NCI-H748 (cell line): Measurements from ENCODE around the gene PFDN6.

ENCODE experiments used
- DNase-seq: peaks from one replicate; lab custom pipeline; 2025; ENCODE audit not compliant: unreplicated experiment; lab: John Stamatoyannopoulos, UW

The PFDN6 gene

DNA sequence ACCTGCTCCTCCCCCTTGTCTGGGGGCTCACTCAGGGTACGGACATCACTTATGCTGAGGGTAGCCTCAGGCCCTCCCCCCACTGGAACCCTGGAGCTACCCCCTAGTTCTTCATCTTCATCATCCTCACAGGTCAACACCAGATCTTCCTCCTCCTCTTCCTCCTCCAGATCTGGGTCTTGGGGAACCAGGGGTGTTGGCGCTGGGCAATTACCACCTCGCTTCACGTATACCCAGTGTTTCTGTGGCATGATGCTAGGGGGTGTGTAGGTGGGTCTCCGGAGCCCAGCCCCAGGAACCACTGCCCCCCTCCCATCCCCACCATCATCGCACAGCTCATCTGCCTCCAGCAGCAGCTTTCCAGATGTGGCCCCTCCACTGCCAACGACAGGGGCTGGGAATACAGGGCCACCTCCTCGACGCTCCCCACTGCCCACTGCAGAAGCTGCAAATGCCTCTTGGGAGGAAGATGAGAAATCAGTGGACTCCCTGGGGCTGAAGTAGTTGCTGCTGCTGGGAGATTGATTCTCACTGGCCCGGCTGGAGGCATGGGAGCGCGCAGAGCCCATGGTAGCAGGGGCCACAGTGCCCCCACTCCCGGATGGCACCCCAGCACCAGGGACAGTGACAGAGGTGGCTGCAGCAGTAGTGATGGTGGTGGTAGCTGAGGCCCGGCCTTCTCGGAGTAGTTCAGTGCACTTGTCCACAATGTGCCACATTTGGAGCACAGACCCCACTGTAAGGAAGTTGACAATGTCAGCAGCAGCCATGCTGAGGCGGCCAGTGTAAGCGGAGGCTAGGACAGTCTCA lies 26.6 kb downstream of the PFDN6 start:
- no peak for DNase-seq

DNA sequence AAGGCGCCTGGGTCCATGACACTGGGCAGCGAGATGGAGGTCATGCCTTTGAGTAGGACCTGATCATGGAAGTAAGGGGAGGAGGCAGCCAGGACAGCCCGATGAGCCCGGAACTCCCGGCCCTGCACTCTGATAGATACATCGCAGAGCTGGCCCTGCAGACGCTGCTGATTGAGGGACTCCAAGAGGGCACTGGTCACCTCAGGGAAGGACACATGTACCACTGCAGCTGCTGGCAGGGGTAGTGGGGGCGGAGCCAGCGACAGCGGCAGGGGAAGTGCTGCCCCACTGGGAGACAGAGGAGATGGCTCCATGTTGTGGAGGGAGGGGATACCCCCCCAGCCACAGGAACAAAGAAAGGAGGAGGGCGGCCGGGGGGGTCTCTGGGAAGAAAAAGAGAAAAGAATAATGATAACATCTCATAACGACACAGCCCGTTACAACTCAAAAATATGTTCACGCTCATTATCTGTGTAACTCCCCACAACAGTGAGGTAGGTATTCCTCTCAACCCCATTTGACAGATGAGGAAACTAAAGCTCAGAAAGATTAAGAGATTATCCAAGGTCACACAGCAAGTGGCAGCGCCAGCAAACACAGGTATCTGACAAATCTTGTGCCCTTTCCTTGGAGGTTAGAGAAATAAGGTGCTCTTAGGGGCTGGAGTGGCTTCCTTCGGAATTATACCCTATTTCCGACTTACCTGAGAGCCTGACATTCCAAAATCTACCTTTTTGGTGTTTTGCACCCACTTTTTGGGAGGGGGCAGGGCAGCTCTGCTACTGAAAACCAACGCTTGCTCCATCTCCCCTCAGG lies 27.4 kb downstream of the PFDN6 start:
- DNase-seq = peak; percentile 21

DNA sequence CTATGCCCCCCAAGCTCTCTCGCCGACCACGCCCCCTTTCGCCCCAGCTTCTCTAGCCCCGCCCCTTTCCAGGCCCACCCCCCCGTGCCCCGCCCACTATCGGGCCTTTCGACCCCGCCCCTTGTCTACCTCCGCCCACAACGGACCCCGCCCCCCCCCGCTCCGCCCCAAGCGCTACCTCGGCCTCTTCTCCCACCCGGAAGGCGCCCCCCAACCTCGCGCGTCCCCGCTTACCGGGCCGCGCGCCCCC lies 27.9 kb downstream of the PFDN6 start:
- DNase-seq = no peak

DNA sequence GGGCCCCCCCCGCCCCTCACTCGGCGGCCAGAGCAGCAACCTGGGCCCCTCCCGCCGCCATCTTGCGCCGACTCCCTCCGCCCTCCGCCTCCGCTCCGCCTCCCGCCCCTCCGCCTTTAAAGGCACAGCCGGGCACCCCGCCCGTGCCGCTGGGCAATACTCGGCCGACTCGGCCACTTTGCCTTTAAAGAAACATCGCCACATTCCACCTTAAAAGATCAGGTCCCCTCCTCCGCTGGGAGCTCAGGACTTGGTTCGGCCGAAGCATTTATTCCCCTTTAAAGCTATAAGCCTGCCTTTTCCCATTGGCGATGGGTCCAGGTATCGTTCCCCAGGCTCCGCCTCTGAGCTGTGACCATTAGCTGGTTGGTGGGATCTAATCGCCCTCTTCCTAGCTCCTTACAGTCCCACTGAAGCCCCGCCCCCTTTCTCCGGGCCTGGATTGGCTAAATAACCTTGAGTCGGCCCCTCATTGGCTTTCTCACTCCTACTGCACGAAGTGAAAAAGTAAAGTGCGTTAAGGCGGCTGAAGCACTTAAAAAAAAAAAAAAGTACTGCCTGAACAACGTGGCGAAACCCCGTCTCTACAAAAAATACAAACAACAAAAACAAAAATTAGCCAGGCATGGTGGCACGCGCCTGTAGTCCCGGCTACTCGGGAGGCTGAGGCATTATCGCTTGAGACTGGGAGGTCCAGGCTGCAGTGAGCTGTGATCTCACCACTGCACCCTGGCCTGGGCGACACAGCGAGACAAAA lies 28.4 kb downstream of the PFDN6 start, which contains the start of gene ZBTB22:
ZBTB22 (minus strand) TSS at position 76 of the 757 bp plus-strand sequence. CDS start 828 bp downstream, outside the sequence.
- DNase-seq = peak; percentile 99

DNA sequence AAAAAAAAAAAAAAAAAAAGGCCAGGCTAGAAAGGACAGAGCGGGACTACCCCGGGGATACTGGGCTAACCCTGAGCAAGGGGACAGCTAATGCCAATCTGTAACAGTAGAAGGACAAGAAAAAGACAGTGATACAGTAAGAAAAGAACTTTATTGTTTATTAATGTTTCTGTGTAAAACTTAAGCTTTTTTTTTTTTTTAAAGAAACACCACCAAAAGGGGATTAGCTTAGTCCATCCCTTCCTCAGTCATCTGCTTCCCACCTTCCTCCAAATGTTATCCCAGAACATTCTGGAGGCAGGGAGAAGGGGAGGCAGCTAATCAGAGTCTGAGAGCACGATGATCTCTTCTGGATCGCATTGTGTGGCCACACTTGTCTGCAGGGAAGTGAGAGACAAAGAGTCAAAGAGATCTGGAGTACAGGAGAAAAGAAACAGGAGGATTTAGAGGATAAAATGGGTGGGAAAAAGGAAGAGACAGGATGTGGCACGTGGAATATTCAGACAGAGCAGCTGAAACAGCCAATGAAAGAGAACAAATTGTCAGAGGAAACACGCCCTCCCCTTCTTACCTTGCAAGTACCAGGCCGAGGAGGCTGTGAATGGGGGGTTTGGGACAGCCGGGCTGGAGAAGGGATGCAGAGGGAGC lies 29.1 kb downstream of the PFDN6 start:
- DNase-seq = no peak

DNA sequence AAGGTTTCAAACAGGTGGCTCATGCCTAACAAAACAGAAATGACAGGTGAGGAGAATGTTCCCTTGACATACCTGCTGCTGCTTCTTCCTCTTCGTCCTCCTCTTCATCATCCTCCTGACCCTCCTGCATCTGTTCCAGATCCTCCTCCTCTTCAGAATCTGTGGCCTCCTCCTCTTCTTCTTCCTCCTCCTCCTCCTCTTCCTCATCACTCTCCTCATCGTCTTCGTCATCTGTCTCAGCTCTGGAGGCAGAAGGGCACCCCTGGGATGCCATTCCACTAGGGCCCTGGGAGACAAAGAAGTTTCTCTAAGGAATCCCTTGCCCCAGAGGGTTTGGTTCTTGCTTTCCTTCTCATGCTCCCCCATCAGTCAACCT lies 30.5 kb downstream of the PFDN6 start:
- DNase-seq = no peak

DNA sequence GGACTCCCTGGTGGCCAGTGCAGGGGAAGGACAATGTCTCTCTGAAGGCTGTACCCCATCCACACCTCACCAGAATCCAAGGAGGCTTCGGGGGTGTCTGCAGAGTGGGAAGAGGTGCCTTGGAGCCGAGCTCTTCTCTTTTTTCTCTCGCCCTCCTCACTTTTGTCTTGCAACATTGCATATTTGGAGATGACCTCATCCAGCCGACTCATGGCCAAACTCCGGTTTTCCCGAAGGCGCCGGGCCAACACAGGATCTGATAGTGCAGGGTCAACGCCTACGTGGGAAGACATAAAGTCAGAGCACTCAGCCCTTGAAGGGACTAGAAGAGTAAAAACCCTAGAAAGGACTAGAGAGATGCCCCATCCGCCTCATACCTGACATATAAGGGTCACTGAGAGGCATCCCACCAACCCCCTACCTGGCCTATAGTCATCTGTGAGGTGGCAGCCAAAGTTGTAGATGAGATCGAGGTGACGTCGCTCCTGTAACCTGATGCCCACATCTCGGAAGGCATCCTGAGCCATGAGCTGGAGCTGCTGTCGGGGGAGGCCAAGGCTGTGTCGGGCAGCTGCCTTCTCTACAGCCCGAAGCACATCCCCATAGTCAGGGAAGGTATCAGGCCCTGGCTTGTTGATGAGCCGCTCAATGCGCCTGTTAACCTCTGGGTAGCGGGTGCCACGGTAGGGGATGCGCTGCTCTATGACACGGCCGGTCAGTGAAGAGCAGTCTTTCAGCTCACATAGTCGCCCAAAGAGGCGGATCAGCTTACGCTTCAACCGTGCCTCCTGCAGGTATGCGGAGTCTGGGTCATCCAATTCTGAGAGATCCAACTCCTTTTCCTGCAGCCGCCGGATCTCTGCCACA lies 31.1 kb downstream of the PFDN6 start:
- no peak for DNase-seq

DNA sequence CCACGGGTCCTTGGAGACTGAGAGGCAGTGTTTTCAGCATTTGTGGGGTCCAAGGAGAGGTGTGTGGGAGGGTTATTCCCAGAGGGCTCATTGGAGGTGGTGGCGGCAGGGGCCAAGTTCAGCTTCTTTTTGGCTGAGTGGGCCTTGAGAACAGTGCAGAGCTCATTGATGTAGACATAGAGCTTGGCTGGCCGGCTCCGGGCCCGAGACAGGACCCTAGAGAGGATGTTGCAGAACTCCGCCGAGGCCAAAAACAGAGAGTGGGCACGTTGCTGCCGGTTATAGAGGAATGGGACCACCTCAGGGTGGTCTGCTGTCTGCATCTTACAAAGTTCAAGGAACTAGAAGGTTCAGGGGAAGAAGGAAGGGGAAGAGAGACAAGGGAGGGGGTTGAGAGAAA lies 31.8 kb downstream of the PFDN6 start:
- no peak for DNase-seq

DNA sequence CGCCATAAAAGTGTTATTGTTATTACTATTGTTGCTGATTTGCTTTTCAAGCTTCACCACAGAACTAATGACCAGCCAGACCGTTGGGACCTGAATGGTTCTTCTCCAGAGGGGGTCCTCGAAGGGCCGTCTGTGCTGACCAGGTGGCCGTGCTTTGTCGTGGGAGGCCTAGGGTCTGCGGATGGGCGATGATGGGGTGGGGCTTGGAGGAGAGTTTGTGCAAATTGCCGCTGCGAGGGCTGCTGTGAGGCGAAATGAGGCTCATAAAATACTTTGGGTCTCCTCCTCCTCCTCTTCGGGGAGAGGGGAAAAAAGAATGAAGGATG lies 34.2 kb downstream of the PFDN6 start:
- peak; percentile 95 for DNase-seq

DNA sequence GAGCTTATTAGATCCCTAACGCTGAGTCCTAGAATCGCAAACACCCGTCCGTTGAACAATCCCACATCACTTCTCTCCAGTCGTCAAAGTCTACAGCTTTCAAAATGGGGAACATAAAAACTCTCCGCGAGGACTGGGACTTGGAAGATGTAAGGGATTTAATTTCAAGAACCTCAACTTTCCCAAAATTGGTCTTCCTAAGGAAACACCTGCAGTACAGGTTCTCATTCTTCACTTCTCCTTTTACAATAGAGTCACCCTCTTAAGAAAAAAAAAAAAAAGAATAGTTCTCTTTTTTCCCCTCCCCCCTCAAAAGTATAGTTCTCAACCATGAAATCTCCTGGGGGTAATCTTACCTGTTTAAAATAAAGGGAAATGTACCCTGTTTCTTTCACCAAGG lies 34.7 kb downstream of the PFDN6 start:
- DNase-seq = peak; percentile 69

DNA sequence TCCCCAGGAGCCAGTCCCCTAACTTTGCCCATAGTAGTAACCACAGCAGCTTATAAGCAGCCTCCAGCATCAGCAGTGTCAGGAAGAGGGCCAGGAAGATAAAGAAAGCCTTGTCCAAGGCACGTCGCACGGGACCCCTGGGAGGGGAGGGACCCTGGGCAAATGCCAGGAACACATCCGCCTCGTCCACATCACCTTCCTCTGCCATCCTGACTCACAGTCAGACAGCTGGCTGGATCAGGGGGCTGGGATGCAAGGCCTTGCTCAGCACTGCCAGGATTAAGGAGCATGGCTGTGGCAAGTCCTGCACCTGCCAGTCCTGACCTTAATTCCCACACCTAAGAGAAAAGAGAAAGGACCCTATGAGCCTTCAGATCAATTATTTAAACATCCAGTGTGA lies 39.7 kb downstream of the PFDN6 start:
- no peak for DNase-seq

DNA sequence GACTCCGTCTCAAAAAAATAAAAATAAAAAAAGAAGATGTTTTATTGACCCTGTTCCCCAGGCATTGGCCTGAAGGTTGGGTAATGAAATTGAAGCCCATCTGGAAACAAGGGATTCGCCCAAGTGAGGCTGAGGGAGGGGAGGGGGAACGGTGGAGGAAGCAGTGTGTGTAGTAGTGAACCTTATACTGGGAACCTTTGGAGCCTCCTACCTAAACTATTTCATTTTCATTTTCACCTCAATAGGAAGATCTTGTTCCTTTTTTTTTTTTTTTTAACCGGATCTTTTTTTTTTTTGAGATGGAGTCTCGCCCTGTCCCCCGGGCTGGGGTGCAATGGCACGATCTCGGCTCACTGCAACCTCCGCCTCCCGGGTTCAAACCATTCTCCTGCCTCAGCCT lies 41.3 kb downstream of the PFDN6 start:
- no peak for DNase-seq

DNA sequence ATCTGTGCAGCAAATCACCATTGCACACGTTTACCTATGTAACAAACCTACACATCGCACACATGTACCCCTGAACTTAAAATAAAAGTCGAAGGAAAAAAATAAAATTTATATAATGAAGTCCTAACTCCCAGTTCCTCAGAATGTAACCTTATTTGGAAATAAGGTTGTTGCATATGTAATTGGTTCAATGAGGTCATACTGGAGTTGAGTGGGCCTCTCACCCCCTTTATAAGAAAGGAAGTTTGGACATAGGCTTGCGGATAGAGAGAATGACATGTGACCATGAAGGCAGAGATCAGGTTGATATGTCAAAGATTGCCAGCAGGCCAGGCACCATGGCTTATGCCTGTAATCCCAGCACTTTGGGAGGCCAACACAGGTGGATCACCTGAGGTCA lies 44.3 kb downstream of the PFDN6 start:
- DNase-seq = no peak

DNA sequence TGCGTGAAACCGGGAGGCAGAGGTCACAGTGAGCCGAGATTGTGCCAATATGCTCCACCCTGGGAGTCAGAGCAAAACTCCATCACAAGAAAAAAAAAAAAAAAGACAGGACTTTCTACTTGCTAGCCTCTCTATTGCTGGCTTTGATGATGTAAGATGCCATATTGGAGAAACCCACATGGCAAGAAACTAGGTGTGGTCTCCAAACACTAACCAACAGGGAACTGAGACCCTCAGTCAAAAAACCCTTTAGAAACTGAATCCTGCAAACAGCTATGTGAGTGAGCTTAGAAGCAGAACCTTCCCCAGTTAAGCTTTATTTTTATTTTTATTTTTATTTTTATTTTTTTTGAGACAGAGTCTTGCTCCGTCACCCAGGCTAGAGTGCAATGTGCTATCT lies 46.5 kb downstream of the PFDN6 start:
- DNase-seq = no peak

DNA sequence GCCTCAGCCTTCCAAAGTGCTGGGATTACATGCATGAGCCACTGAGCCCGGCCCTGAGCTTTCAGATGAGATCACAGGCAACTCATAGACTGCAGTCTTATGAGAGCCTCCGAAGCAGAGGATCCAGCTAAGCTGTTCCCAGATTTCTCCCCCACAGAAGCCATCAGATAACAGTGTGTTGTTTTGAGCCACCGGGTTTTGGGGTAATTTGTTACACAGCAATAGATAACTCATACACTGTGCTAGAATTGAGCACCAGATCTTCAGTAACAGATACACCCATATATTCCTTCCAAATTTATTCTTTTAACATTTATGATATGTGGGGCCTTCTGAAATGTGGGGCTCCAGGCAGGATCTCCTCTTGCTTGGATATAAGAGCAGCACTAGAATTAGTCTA lies 47.1 kb downstream of the PFDN6 start:
- no peak for DNase-seq

DNA sequence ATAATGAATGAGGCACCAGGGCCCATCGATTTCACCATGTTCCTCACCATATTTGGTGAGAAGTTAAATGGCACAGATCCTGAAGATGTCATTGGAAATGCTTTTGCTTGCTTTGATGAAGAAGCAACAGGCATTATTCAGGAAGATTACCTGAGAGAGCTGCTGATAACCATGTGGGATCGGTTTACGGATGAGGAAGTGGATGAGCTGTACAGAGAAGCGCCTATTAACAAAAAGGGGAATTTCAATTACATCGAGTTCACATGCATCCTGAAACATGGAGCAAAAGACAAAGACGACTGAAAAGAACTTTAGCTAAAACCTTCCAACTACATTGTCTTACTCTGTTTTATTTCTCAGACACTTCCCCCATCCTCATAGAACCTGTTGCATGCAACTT lies 49.8 kb downstream of the PFDN6 start:
- DNase-seq = no peak
